Neuronal stem cell (in vitro differentiated cells): ENCODE measurements around the gene EIF6.

ENCODE experiments used
- DNase-seq: peaks from one replicate; pipeline ENCODE4 v3.0.0-alpha.2; 2013; ENCODE audit warnings: low spot score
- H2AFZ ChIP-seq: one replicate; pipeline ENCODE4 v1.6.1; 2013; ENCODE audit warnings: mild to moderate bottlenecking, low read length, inconsistent platforms
- H2AK5ac ChIP-seq: 2 replicates; pipeline ENCODE4 v1.6.1; 2013; ENCODE audit warnings: low read depth, mild to moderate bottlenecking, inconsistent platforms, low read length, moderate library complexity, mixed read lengths
- H2BK120ac ChIP-seq: 2 replicates; pipeline ENCODE4 v1.6.1; 2013; ENCODE audit warnings: low read depth, mild to moderate bottlenecking, inconsistent platforms, low read length, moderate library complexity, mixed read lengths
- H2BK12ac ChIP-seq: one replicate; pipeline ENCODE4 v1.6.1; 2013; ENCODE audit warnings: low read length, inconsistent platforms
- H2BK15ac ChIP-seq: 2 replicates; pipeline ENCODE4 v1.6.1; 2013; ENCODE audit warnings: mild to moderate bottlenecking, low read length, inconsistent platforms, mixed read lengths
- H2BK5ac ChIP-seq: one replicate; pipeline ENCODE4 v1.6.1; 2013; ENCODE audit warnings: inconsistent platforms, mild to moderate bottlenecking, low read length, moderate library complexity
- H3K14ac ChIP-seq: one replicate; pipeline ENCODE4 v1.6.1; 2013; ENCODE audit warnings: low read length, inconsistent platforms
- H3K18ac ChIP-seq: 2 replicates; pipeline ENCODE4 v1.6.1; 2013; ENCODE audit warnings: low read length, inconsistent platforms
- H3K23ac ChIP-seq: 2 replicates; pipeline ENCODE4 v1.6.1; 2013; ENCODE audit warnings: low read depth, mild to moderate bottlenecking, mixed read lengths, low read length, inconsistent platforms; ENCODE audit not compliant: poor library complexity
- H3K27ac ChIP-seq: replicated peaks from 3 replicates; pipeline ENCODE4 v1.5.1; 2013; ENCODE audit warnings: low read length, inconsistent platforms
- H3K27me3 ChIP-seq, 3 experiments: 2 replicates each; pipeline ENCODE4 v1.6.1; 2013; ENCODE audit warnings: low read length in 3 of 3, mild to moderate bottlenecking in 2 of 3, inconsistent platforms in 1 of 3, low read depth in 1 of 3, mixed read lengths in 1 of 3, moderate library complexity in 1 of 3; ENCODE audit not compliant: control insufficient read depth in 3 of 3, insufficient read depth in 3 of 3
- H3K36me3 ChIP-seq, 2 donors: replicated peaks in 1 of 2; 2 replicates each; pipeline ENCODE4 v1.6.1; 2013; ENCODE audit warnings: low read length in 2 of 2; ENCODE audit not compliant: control insufficient read depth in 2 of 2, insufficient read depth in 2 of 2
- H3K4ac ChIP-seq: 2 replicates; pipeline ENCODE4 v1.6.1; 2013; ENCODE audit warnings: inconsistent platforms, mild to moderate bottlenecking, low read length, moderate library complexity
- H3K4me1 ChIP-seq, 2 donors: 1 replicate in 1 of 2; 2 replicates in 1 of 2; pipeline ENCODE4 v1.6.1; 2013; ENCODE audit warnings: low read length in 2 of 2, low read depth in 1 of 2; ENCODE audit not compliant: control insufficient read depth in 2 of 2, insufficient read depth in 1 of 2
- H3K4me2 ChIP-seq: one replicate; pipeline ENCODE4 v1.6.1; 2013; ENCODE audit warnings: mild to moderate bottlenecking, low read length, inconsistent platforms; ENCODE audit not compliant: insufficient read depth, poor library complexity, severe bottlenecking
- H3K4me3 ChIP-seq, 2 donors: 2 replicates each; pipeline ENCODE4 v1.5.1; 2013; ENCODE audit warnings: low read length in 2 of 2, mild to moderate bottlenecking in 2 of 2, inconsistent platforms in 1 of 2, moderate library complexity in 1 of 2
- H3K79me1 ChIP-seq: one replicate; pipeline ENCODE4 v1.6.1; 2013; ENCODE audit warnings: low read depth, mild to moderate bottlenecking, inconsistent platforms, low read length, moderate library complexity
- H3K9ac ChIP-seq: one replicate; pipeline ENCODE4 v1.6.1; 2013; ENCODE audit warnings: mild to moderate bottlenecking, low read depth, low read length, inconsistent platforms; ENCODE audit not compliant: poor library complexity
- H3K9me3 ChIP-seq, 2 donors: replicated peaks in 1 of 2; 2 replicates each; pipeline versions ENCODE3 to v1.6.1; 2013; ENCODE audit warnings: low read length in 2 of 2, mild to moderate bottlenecking in 2 of 2, inconsistent platforms in 1 of 2, low read depth in 1 of 2, mixed read lengths in 1 of 2, moderate library complexity in 1 of 2; ENCODE audit not compliant: control insufficient read depth in 2 of 2, insufficient read depth in 1 of 2
- H4K8ac ChIP-seq: one replicate; pipeline ENCODE4 v1.6.1; 2013; ENCODE audit warnings: low read depth, mild to moderate bottlenecking, inconsistent platforms, low read length, moderate library complexity
- H4K91ac ChIP-seq: one replicate; pipeline ENCODE4 v1.6.1; 2013; ENCODE audit warnings: low read length, low read depth, mild to moderate bottlenecking, inconsistent platforms; ENCODE audit not compliant: poor library complexity
- WGBS, 2 donors: extraction: QIAGEN DNeasy Blood & Tissue Kit; methylation state at CpG; one replicate each; pipeline ENCODE4 v1.1.7; 2013; ENCODE audit warnings: missing lambda C conversion rate in 2 of 2, mixed read lengths in 1 of 2; ENCODE audit not compliant: insufficient read length in 2 of 2, insufficient replicate concordance in 1 of 2; ENCODE audit errors: extremely low coverage in 2 of 2; 5-methylcytosine and 5-hydroxymethylcytosine counted together

Gene EIF6

GRCh38 chr20:35243986-35244385 is 40.6 kb downstream of the EIF6 start:
- H3K18ac ChIP-seq = no peak overlapping the region
- no peak overlapping the region for H3K14ac ChIP-seq
- no peak overlapping the region for H2BK5ac ChIP-seq
- H3K4me2 ChIP-seq = no peak overlapping the region
- no peak overlapping the region for H2AFZ ChIP-seq
- H2AK5ac ChIP-seq = no peak overlapping the region
- no peak overlapping the region for H3K23ac ChIP-seq
- DNase-seq = no peak
- H3K4me1 ChIP-seq = no peaks in the 10 kb centered on the region
- no peaks in the 10 kb centered on the region for H3K36me3 ChIP-seq
- H3K9ac ChIP-seq = no peak overlapping the region
- WGBS, 2 donors = no CpG with 5 or more reads among the region's 2 CpGs
- H2BK12ac ChIP-seq = no peak overlapping the region
- no peak overlapping the region for H4K91ac ChIP-seq
- no peak overlapping the region for H3K4me3 ChIP-seq
- no peaks in the 10 kb centered on the region for H3K79me1 ChIP-seq
- no peak overlapping the region for H2BK120ac ChIP-seq
- H2BK15ac ChIP-seq = no peak overlapping the region
- H3K4ac ChIP-seq = no peak overlapping the region
- peaks cover 0 to 4% (median 0%) of the 10 kb centered on the region in 3 experiments for H3K27me3 ChIP-seq
- H3K27ac ChIP-seq = no peak overlapping the region
- no peak overlapping the region for H4K8ac ChIP-seq
- H3K9me3 ChIP-seq = no peaks in the 10 kb centered on the region

- Histone ChIP-seq H3K9me3 (no peaks in the 10 kb centered on the region), H2BK120ac (no peak overlapping the region), H3K27me3 (peaks cover 0 to 4% (median 0%) of the 10 kb centered on the region in 3 experiments), H3K9ac (no peak overlapping the region), H2AFZ (no peak overlapping the region), H3K79me1 (no peaks in the 10 kb centered on the region), H4K91ac (no peak overlapping the region), H3K4me2 (no peak overlapping the region), H2BK15ac (no peak overlapping the region), H2BK5ac (no peak overlapping the region), H2AK5ac (no peak overlapping the region), H3K23ac (no peak overlapping the region), H2BK12ac (no peak overlapping the region), H3K14ac (no peak overlapping the region), H4K8ac (no peak overlapping the region), H3K36me3 (no peaks in the 10 kb centered on the region), H3K27ac (no peak overlapping the region), H3K4ac (no peak overlapping the region), H3K18ac (no peak overlapping the region), H3K4me3 (no peak overlapping the region), H3K4me1 (no peaks in the 10 kb centered on the region)
- no peak for DNase-seq
- WGBS, 2 donors = no CpG with 5 or more reads among the region's 2 CpGs
Observed at GRCh38 chr20:35243317-35243716, 41.3 kb downstream of the EIF6 start.

- no CpG with 5 or more reads among the region's 2 CpGs for WGBS, 2 donors
- no peak overlapping the region for H4K8ac ChIP-seq
- no peak overlapping the region for H2AK5ac ChIP-seq
- peaks cover 0 to 8% (median 0%) of the 10 kb centered on the region in 3 experiments for H3K27me3 ChIP-seq
- no peak overlapping the region for H3K4ac ChIP-seq
- no peak overlapping the region for H3K23ac ChIP-seq
- no peak overlapping the region for H4K91ac ChIP-seq
- no peaks in the 10 kb centered on the region for H3K4me1 ChIP-seq
- no peak overlapping the region for H2AFZ ChIP-seq
- no peak overlapping the region for H2BK15ac ChIP-seq
- no peak overlapping the region for H3K4me3 ChIP-seq
- H3K18ac ChIP-seq = no peak overlapping the region
- H3K14ac ChIP-seq = no peak overlapping the region
- no peak overlapping the region for H3K9ac ChIP-seq
- H3K9me3 ChIP-seq = no peaks in the 10 kb centered on the region
- no peak overlapping the region for H3K4me2 ChIP-seq
- no peak overlapping the region for H2BK120ac ChIP-seq
- H3K36me3 ChIP-seq = no peaks in the 10 kb centered on the region
- H2BK5ac ChIP-seq = no peak overlapping the region
- no peak overlapping the region for H3K27ac ChIP-seq
- no peak for DNase-seq
- H2BK12ac ChIP-seq = no peak overlapping the region
- no peaks in the 10 kb centered on the region for H3K79me1 ChIP-seq
Observed at GRCh38 chr20:35240811-35241293, 43.7 kb downstream of the EIF6 start.

GRCh38 chr20:35240083-35240810 is 44.3 kb downstream of the EIF6 start:
- no peak overlapping the region for H2BK120ac ChIP-seq
- no peak overlapping the region for H3K18ac ChIP-seq
- H3K9ac ChIP-seq = no peak overlapping the region
- H3K36me3 ChIP-seq = no peaks in the 10 kb centered on the region
- H2BK5ac ChIP-seq = no peak overlapping the region
- no peak overlapping the region for H2AFZ ChIP-seq
- no peak overlapping the region for H2AK5ac ChIP-seq
- no peak overlapping the region for H3K4me3 ChIP-seq
- no peak overlapping the region for H3K14ac ChIP-seq
- no peak overlapping the region for H2BK12ac ChIP-seq
- no CpG with 5 or more reads among the region's 5 CpGs for WGBS, 2 donors
- no peak overlapping the region for H3K27ac ChIP-seq
- H3K23ac ChIP-seq = no peak overlapping the region
- no peak overlapping the region for H2BK15ac ChIP-seq
- no peak overlapping the region for H4K8ac ChIP-seq
- H3K9me3 ChIP-seq = no peaks in the 10 kb centered on the region
- H3K79me1 ChIP-seq = no peaks in the 10 kb centered on the region
- no peak overlapping the region for H3K4me2 ChIP-seq
- H3K27me3 ChIP-seq = peaks cover 0 to 8% (median 0%) of the 10 kb centered on the region in 3 experiments
- DNase-seq = no peak
- H4K91ac ChIP-seq = no peak overlapping the region
- H3K4ac ChIP-seq = no peak overlapping the region
- no peaks in the 10 kb centered on the region for H3K4me1 ChIP-seq
